CD4-positive, alpha-beta T cell treated with Interleukin-4 for 4 hours (primary cell): Measurements from ENCODE around the gene HEBP2.
A peak's percentile ranks its signal among the peaks of the same experiment; 100 is the strongest.

Experiments used
- DNase-seq: peaks from one replicate; pipeline ENCODE4 v3.0.0-alpha.2; 2020

HEBP2 gene

DNA sequence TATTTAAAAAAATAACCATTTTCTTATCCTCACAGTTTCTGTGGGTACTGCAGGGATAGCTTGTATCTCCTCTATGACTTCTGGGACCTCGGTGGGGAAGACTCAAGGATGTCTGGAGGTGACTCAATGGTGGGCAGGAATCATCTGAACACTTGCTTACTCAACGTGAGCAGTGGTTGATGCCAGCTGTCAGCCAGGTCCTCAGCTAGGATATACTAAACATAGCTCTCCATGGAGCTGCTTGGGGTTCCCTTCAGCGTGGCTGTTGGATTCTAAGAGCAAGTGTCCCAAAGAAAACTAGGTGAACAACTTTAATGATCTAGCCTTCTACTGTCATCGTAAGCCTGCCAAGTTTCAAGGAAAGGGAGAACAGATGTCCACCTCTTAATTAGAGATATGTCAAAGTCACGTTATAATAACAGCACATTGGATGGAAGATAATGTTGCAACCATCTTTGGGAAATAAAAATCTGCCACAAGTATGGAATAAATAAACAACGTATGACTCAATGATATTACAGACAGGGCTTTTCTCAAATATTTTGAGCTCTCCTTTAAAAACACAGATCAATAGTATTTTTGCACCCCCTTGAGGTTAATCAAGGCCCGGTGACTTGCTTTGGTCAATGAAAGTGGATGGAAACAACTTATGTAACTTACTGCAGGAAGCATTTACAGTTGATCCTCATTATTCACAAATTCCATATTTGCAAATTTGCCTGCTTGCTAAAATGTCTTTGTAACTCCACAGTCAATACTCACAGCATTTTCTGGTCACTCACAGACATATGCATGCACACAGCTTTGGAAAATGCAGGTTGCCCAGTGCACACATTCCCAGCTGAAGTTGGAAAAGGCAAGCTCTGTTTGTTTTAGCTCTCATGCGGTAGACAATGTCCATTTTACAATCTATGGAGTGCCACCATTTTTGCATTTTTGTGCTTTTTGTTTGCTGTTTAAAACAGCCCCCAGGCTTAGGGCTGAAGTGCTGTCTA, 6.6 kb upstream of the HEBP2 start:
- DNase-seq, result no peak

DNA sequence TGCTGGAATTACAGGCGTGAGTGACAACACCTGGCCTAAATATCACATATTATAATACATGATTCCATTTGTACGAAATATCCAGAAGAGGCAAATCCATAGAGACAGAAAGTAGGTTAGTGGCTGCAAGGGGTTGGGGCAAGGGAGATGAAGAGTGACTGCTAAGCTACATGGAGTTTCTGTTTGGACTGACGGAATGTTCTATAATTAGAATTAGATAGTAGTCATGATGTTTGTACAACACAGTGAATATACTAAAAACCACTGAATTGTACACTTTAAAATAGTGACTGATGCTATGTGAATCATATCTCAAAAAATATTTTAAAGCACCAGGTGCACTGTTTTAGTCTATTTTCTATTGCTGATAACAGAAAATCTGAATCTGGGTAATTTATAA, 3.7 kb upstream of the HEBP2 start:
- DNase-seq, result no peak

DNA sequence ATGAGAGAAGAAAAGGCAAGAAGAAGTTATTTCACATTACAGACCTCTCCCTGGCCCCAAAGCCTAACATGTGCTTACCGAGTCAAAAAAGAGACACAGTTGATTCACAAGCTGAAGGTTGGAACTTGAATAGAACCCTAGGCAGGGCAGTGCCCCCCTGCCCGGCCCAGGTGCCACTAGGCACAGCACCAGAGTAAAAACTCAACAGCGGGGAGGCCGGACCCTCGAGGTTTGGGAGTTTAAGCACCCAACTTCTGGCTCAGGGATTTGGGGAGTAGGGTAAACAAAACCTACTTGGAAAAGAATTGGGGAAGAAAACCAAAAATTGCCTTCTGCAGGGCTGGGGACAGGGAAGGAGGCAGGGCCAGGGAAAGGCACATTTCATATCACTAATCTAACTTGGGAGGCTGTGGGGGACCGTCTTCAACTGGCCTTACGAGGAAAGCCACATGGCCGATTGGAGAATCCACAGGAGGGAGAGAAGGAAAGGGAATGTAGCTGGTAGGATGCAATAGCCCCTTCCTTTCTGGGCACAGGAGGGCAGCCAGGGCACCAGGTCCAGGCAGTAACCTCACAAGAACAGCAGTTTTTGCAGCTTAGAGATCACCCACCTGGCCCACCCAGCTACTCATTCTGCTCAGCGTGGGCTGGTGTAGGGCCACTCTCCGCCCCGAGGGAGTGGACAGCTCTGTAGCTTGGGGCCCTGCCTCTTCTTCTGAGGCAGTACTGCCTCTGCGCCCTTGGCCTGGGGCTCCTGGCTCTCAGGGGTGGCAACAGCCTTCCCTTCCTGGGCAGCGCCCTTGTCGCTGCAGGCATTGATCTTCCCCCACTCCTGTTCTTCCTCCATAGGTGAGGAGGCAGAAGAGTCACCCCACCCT, 1.8 kb upstream of the HEBP2 start:
- DNase-seq, result no peak

- no peak for DNase-seq
These were observed 1.2 kb upstream of the HEBP2 start for GRCh38 chr6:138402838-138403187.

DNA sequence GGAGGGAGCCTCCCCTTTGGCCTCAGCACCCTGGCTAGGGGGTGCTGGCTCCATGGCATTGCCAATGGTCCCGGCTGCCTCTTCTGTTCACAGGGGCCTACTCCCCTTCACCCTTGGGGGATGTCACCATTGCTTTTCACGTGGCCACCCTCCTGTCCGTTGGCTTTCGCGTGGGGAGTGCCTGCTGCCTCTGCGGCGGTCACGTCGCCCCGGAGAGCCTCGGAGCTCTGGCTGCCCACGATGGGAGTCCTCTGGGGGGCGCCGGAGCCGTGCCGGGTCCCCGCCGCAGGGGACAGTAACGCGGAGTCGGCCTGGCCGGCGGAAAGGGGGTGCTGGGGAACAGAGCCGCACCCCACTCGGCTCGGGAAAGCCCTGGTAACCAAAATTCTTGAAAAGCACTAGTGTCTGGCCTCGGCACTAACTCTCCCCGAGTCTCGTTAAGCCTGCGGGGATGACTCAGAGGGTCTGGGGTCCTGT, 661 bp upstream of the HEBP2 start:
- peak; percentile 4 for DNase-seq

GRCh38 chr6:138404666-138405337, 779 bp downstream of the HEBP2 start:
- DNase-seq, result peak; percentile 25

DNA sequence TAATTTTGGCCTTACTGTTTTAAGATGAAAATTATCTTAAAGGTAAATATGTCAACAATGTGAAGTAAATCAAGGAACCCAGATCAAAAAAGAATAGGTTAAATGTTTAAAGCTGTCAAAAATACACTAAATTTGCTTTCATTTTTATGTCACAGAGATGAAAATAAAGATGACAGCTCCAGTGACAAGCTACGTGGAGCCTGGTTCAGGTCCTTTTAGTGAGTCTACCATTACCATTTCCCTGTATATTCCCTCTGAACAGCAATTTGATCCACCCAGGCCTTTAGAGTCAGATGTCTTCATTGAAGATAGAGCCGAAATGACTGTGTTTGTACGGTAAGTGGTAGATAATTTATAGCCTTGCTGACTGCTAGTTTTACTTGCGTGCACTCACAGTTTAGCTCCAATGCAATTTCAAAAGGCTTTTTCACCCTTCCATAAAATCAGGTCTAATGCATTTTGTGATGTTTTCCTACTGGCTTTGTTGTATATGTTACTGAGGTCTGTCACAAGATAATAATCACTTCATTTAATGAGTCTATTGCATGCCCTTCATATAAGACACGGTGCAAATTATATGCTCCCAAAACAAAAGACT, 1.9 kb downstream of the HEBP2 start:
- DNase-seq, result no peak

DNA sequence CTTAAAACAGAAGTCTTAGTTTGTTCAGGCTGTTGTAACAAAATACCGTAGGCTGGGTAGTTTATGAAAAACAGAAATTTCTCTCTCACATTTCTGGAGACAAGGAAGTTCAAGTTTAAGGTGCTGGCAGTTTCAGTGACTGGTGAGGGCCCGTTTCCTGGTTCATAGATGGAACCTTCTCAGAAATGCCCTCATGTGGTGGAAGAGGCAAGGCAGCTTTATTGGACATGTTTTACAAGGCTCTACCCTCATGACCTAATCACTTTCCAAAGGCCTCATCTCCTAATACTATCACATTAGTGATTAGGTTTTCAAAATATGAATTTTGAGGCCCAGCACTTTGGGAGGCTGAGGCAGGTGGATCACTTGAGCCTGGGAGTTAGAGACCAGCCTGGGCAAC, 2.4 kb downstream of the HEBP2 start:
- DNase-seq, result no peak

- DNase-seq, result no peak
These were observed 6.2 kb downstream of the HEBP2 start for GRCh38 chr6:138410048-138410735.

DNA sequence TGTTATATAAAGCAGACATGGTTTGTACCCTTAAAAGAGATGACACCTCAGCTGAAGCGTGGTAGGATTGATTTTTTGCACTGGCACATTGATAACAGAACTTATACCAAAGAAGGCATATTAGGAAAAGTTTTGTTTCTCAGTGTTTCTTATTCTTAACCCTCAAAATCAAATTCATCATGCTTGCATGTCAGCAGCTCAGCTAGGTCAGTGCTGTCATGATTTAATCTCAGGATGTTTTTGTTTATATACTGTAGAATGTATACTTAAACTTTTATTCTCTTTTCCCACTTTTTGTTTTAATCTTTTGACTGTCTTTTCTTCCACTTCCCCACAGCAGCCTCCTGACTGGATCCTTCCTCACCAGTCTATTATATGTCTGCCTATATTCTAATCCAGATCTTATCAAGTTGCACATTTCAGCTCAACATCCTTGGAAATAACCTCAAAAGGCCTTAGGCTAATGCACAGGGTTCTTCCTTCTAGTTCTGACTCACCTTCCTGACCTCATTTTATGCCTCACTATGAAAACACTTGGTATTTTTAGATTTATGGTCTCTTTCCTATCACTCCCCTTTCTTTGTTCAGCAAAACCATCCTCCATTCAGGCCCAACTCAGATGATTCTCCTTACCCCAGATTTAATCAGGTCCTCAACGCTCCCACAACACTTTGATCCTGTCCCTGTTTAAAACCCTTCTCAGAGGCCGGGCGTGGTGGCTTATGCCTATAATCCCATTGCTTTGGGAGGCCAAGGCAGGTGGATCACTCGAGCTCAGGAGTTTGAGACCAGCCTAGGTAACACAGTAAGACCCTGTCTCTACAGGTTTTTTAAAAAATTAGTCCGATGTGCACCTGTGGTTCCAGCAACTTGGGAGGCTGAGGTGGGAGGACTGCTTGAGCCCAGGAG, 7.2 kb downstream of the HEBP2 start:
- no peak for DNase-seq

DNA sequence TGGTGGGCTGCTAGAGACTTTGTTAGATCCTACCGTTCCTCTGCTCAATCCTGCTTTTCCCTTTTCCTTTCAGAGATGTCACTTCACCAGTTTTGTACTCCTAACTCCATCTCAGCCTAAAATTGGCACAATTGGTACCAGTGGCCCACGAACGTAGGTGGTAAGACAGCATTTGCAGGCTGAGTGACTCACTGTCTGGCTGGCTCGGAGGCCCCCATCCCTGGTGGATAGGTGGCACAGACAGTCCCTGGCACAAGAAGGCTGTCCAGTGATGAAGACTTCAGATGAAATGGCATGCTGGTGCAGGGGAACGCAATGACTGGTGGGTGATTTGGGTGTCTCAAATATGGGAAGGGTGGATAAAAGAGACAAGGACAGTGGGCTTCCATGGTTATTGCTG, 11.1 kb downstream of the HEBP2 start:
- DNase-seq, result no peak

DNA sequence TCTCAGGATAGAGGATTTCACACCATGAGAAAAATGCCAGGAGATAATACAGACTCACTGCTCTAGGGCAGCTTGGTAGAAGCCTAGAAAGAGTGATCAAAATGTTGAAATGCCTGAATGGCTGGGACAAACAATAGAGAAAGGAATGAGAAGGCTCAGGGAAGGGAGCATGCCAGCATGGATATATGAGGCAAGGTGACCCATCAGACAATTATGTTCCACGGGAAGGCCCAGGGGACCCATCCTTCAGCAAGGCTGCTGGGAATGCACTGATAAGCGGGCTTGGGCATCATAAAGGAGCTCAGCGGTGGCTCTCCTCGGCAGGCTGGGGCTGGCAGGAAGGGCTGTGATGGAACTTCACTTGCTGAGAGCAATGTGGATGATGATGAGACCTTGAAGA, 12.2 kb downstream of the HEBP2 start:
- no peak for DNase-seq

DNA sequence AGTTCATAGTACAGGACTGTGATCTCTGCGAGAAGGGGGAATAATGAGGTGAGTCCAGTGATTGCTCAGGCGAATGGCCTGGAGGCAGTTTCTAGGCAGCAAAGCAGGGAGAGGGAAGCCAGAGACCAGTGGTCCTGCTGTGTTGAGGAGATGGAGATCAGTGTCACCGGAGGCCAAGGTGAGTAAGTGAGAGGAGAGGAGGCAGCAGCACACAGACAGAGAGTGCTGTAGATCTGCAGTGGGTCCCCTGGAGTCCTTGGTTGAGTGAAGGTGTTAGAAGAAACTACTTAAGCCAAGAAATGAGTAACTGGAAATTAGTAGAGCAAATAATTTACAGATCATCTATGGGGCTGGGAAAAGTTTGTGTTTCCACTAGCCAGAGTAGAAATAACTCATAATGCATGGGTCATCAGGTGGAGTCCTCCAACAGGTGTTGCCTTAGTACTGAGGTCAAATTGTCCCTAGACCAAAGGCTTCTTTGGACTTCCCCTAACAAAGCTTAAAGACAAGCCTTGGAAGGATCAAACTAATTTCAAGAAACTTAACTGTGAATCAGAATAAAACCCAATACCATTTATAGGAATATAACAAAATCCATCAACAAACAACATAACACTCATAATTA, 13.6 kb downstream of the HEBP2 start:
- no peak for DNase-seq

DNA sequence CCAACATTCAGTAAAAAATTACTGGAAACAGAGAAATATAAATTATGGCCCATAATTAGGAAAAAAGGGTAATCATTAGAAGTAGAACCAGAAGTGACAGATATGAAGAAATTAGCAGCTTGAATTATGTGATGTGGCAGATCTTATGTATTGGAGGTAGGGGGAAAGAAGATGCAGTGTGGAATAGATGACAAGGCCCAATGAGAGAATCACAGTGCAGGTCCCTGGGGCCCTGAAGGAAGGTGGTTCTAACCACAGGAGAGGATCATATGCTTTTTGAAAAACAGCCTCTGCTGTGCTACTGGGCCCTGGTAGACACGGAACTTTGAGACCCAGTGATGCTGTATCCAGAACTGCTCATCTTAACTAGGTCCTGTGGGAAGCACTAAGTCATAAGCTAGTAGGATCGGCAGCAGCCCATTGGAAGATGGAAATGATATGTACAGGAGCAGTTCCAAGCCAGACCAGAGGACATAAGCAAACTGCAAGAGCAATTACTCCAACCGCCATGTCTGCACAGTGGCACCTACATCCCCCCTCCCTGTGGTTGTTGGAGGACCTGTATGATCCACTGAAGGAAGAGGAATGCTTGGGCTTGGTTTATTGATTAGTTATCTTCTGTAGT, 14.2 kb downstream of the HEBP2 start:
- no peak for DNase-seq

DNA sequence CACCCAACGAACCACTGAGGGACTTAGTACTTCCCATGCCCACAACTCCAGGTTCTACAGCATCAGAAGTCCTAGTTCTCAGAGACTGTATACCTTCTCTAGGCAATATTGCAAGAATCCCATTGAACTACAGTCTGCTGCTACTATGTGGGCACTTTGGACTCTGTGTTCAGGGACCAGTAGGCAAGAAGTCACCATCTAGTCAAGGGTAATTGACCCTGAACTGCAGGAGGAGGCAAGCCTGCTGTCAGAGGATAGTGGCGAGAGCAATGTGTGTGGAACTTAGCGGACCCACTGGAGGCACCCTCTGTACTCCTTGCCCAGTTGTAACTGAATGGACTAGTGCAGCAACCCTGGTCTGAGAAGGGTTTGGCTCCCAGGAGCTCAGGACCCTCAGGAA, 15.7 kb downstream of the HEBP2 start:
- no peak for DNase-seq

DNA sequence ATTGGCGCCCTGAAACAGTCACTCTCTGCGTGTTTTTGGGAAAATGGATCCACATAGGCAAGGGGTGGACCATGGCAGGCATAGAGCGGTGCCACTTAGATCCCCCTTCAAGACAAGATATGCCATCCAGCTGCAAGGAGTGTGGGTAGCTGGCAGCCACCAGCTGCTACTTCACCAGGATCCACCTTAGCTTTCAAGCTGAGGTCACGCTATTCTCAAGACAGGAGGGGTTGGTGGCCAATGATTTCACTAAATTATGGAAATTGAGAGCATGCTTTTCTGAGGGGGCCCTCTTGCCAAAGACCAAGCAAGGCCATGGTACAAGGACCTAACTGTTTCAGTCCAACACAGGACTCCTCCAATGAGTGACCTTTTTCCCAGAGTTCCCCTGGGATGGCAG, 16.3 kb downstream of the HEBP2 start:
- no peak for DNase-seq

GRCh38 chr6:138421089-138421488, 17.1 kb downstream of the HEBP2 start:
- DNase-seq, result no peak

- DNase-seq, result no peak
These were observed 17.6 kb downstream of the HEBP2 start for GRCh38 chr6:138421608-138422007.

GRCh38 chr6:138422861-138423260, 18.8 kb downstream of the HEBP2 start:
- no peak for DNase-seq
